K562 (cell line): ENCODE measurements around the gene DNASE2. TPM values are rescaled to one million over a fixed set of nuclear protein-coding genes. Genes with fewer than 3 reads are reported as not detected.

Experiments
- ATAC-seq: fragments of 200-7000 bp; cut with Tn5 transposase; 3 replicates; pipeline ENCODE4 v1.9.1; 2020; ENCODE audit warnings: moderate library complexity
- BruUV-seq: library from RNA; stranded (reverse); fragments of 400-500 nt; replicated peaks from 2 replicates; lab custom pipeline; 2021; lab: Mats Ljungman, UMichigan
- CTCF ChIA-PET: fragments of 300-600 bp; formaldehyde crosslinking; extraction: SDS; loops from one replicate; lab custom pipeline; 2021; ENCODE audit warnings: low intra/inter-chr PET ratio; lab: Yijun Ruan, JAX
- POLR2A ChIA-PET: fragments of 300-600, 350-650 bp; sonication (Branson Sonifier 250); formaldehyde crosslinking; extraction: SDS; loops from one replicate; lab custom pipeline; 2021; ENCODE audit warnings: antibody characterized with exemption, inconsistent platforms; lab: Yijun Ruan, JAX
- DNase-seq, 4 experiments: peaks; one replicate each; pipeline versions ENCODE4 v3.0.0 to v3.0.0-alpha.2; 2011 to 2018; ENCODE audit warnings: low spot score in 3 of 4, mixed read lengths in 3 of 4; ENCODE audit errors: extremely low read depth in 1 of 4
- FAIRE-seq: peaks from 2 replicates; lab custom pipeline; 2011; peaks lifted over from hg19 to GRCh38; lab: Jason Lieb, UNC
- H2AFZ ChIP-seq: 2 replicates; pipeline ENCODE4 v1.6.0; 2011; ENCODE audit warnings: low read depth, low read length, control low read depth, inconsistent platforms
- H3K27ac ChIP-seq: fragments of 200-600 bp; 3 replicates; pipeline ENCODE4 v1.8.0; 2011; ENCODE audit warnings: low read depth, mild to moderate bottlenecking, control low read depth, inconsistent platforms, low read length, moderate library complexity, mixed read lengths; ENCODE audit errors: extremely low read depth
- H3K27me3 ChIP-seq, 2 experiments: fragments of 300-600 bp in 1 of 2; 2 replicates in 1 of 2; 3 replicates in 1 of 2; pipeline versions ENCODE4 v1.6.0 to v1.8.0; 2011; ENCODE audit warnings: inconsistent platforms in 2 of 2, low read length in 2 of 2, mild to moderate bottlenecking in 1 of 2, mixed read lengths in 1 of 2, moderate library complexity in 1 of 2; ENCODE audit not compliant: control insufficient read depth in 2 of 2, insufficient read depth in 2 of 2
- H3K36me3 ChIP-seq: fragments of 300-600 bp; 3 replicates; pipeline ENCODE4 v1.8.0; 2011; ENCODE audit warnings: mild to moderate bottlenecking, low read length, inconsistent platforms; ENCODE audit not compliant: control insufficient read depth, insufficient read depth
- H3K4me1 ChIP-seq, 2 experiments: fragments of 200-600 bp in 1 of 2; replicated peaks in 1 of 2; 2 replicates in 1 of 2; 3 replicates in 1 of 2; pipeline versions ENCODE4 v1.5.1 to v1.8.0; 2011; ENCODE audit warnings: inconsistent platforms in 2 of 2, low read length in 2 of 2, mild to moderate bottlenecking in 1 of 2, mixed read lengths in 1 of 2, moderate library complexity in 1 of 2; ENCODE audit not compliant: control insufficient read depth in 2 of 2, insufficient read depth in 2 of 2
- H3K4me2 ChIP-seq: 2 replicates; pipeline ENCODE4 v1.6.1; 2011; ENCODE audit warnings: low read length, control low read depth, inconsistent platforms, mixed read lengths; ENCODE audit not compliant: insufficient read depth
- H3K4me3 ChIP-seq: fragments of 200-600 bp; sonication (generic), shearing (Covaris generic); 2 replicates; pipeline ENCODE4 v1.5.1; 2016; ENCODE audit warnings: control low read depth, inconsistent platforms
- H3K79me2 ChIP-seq: fragments of 200-600 bp; 3 replicates; pipeline ENCODE4 v1.8.0; 2011; ENCODE audit warnings: low read length, inconsistent platforms; ENCODE audit not compliant: control insufficient read depth, insufficient read depth
- H3K9ac ChIP-seq, 2 experiments: 2 replicates each; pipeline versions ENCODE4 v1.6.0 to v1.6.1; 2011; ENCODE audit warnings: low read depth in 2 of 2, low read length in 2 of 2, control low read depth in 1 of 2, inconsistent platforms in 1 of 2, mild to moderate bottlenecking in 1 of 2, mixed read lengths in 1 of 2; ENCODE audit not compliant: insufficient read depth in 1 of 2
- H3K9me1 ChIP-seq: one replicate; pipeline ENCODE4 v1.6.0; 2011; ENCODE audit warnings: inconsistent platforms, mild to moderate bottlenecking, low read length, moderate library complexity; ENCODE audit not compliant: control insufficient read depth, insufficient read depth
- H3K9me3 ChIP-seq: replicated peaks from 2 replicates; pipeline ENCODE4 v1.5.1; 2011; ENCODE audit warnings: low read depth, low read length, inconsistent platforms; ENCODE audit not compliant: control insufficient read depth, insufficient read depth
- H4K20me1 ChIP-seq: replicated peaks from 2 replicates; pipeline ENCODE4 v1.6.1; 2011; ENCODE audit warnings: low read length, inconsistent platforms, mixed read lengths; ENCODE audit not compliant: control insufficient read depth, insufficient read depth
- EZH2 ChIP-seq: IDR thresholded peaks from 2 replicates; pipeline ENCODE4 v1.6.1; 2012; ENCODE audit warnings: low read depth, mild to moderate bottlenecking, inconsistent platforms, low read length, borderline replicate concordance
- MBD2 ChIP-seq: sonication (generic); IDR thresholded peaks from 2 replicates; pipeline ENCODE4 v1.6.1; 2016; ENCODE audit warnings: low read depth, borderline replicate concordance
- YY1 ChIP-seq, 3 experiments: IDR thresholded peaks; 2 replicates each; pipeline ENCODE4 v1.6.1; 2011; ENCODE audit warnings: low read length in 2 of 3, mild to moderate bottlenecking in 2 of 3, moderate library complexity in 2 of 3, borderline replicate concordance in 1 of 3, control low read depth in 1 of 3, low read depth in 1 of 3; ENCODE audit not compliant: insufficient read depth in 3 of 3, insufficient replicate concordance in 2 of 3, control insufficient read depth in 1 of 3, insufficient read length in 1 of 3; ENCODE audit errors: extremely low read depth in 1 of 3
- ZNF766 ChIP-seq: fragments of 200-800 bp; sonication (Bioruptor generic); conservative IDR thresholded peaks from 2 replicates; pipeline ENCODE4 v1.6.1; 2016; ENCODE audit warnings: missing genetic modification characterization, missing compliant biosample characterization
- WGBS: fragments of 100-300 bp; shearing (Covaris generic); methylation state at CpG from one replicate; pipeline ENCODE4 v1.1.6; 2016; ENCODE audit warnings: low coverage, mixed read lengths; ENCODE audit not compliant: insufficient coverage; ENCODE audit errors: missing lambda C conversion rate; 5-methylcytosine and 5-hydroxymethylcytosine counted together
- in situ Hi-C: fragments of 300-500 bp; cut with MboI; formaldehyde crosslinking; loops from 4 replicates; pipeline ENCODE4 v1.15.0; 2018; ENCODE audit warnings: inconsistent platforms, mixed read lengths
- intact Hi-C: fragments of 100-400 bp; cut with micrococcal nuclease; formaldehyde crosslinking; loops from 2 replicates; pipeline ENCODE4 v1.14.2; 2022
- polyA plus RNA-seq, 8 experiments: library from polyadenylated mRNA; depleted of rRNA in 4 of 8; stranded (reverse) in 5 of 8; unstranded in 3 of 8; fragments of >200 nt; fragmentation: Nextera tagmentation in 2 of 8; fragmentation: Illumina TruSeq in 1 of 8; extraction: Ambion mirVana in 2 of 8; extraction: Trizol in 1 of 8; gene quantifications; 2 replicates each; pipeline versions ENCODE4 v1.2.1 to v1.2.3, GENCODE V29; 2011 to 2014; ENCODE audit warnings: inconsistent platforms in 1 of 8, missing spikeins in 1 of 8
- total RNA-seq, 7 experiments: library from RNA; depleted of rRNA in 6 of 7; stranded (reverse); fragments of >200 nt in 6 of 7; fragmentation: Illumina TruSeq in 2 of 7; extraction: Trizol in 2 of 7; gene quantifications; 2 replicates each; pipeline versions ENCODE4 v1.2.1 to v1.2.3, GENCODE V29; 2011 to 2021; ENCODE audit warnings: low replicate concordance in 1 of 7
- TF ChIP-seq, protein P1 (sequence below), 2 experiments: fragments of 200-800 bp in 1 of 2; sonication (Bioruptor generic) in 1 of 2; sonication (generic) in 1 of 2; formaldehyde crosslinking in 1 of 2; IDR thresholded peaks in 1 of 2; conservative IDR thresholded peaks in 1 of 2; 2 replicates each; pipeline versions ENCODE4 v1.5.0 to v1.6.1; 2016 to 2020; ENCODE audit warnings: missing compliant biosample characterization in 1 of 2, missing genetic modification characterization in 1 of 2, missing genetic modification reagents in 1 of 2

DNASE2 gene
- total and polyA plus RNA-seq, 9 of the 15 experiments (the other 6 are each of a cell fraction or from before 2014, with no cell fraction given) = 4.4 to 27.0 (median 20.2) TPM

DNA sequence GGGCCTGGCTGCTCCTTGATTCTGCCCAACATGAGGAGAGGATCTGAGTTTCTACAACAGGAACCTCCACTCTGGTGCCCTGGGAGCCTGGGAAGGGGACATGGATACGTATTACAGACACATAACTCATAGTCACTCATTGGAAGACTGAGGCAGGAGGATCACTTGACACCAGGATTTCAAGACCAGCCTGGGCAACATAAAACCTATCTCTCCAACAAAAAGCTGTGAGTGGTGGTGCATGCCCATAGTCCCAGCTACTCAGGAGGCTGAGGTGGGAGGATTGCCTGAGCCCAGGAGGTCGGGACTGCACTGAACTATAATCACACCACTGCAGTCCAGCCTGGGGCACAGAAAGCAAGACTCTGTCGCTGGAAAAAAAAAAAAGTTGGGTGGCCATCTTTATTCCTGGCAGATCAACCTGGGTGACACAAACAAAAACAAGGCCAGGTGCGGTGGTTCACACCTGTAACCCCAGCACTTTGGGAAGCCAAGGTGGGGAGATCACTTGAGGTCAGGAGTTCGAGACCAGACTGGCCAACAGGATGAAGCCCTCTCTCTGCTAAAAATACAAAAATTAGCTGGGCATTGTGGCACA is 6.9 kb upstream of the DNASE2 start:
- Histone ChIP-seq H3K9me3 (no peaks in the 10 kb centered on the region), H3K36me3 (peaks cover 25% of the 10 kb centered on the region), H3K27me3 (no peaks in the 10 kb centered on the region), H2AFZ (peak overlapping the region; percentile 53), H3K9ac (peak overlapping the region; percentile 94 to 95), H3K79me2 (peaks cover 66% of the 10 kb centered on the region), H3K27ac (peak overlapping the region; percentile 96), H3K9me1 (no peaks in the 10 kb centered on the region), H4K20me1 (peaks cover 10% of the 10 kb centered on the region; the same call in 1 of the 2 replicates), H3K4me3 (peak overlapping the region; percentile 70; the same call in 1 of the 2 replicates), H3K4me2 (peak overlapping the region; percentile 100), H3K4me1 (peaks cover 29 to 74% of the 10 kb centered on the region in 2 experiments; a peak in 4 of 5 replicates)
- in situ Hi-C loops = no loop called here
- intact Hi-C loops = loop anchor here (5.0 kb wide), 3 partner anchors 49 to 79 kb away; partner anchors contain the start of genes CALR, DAND5 and MAST1
- DNase-seq (no peak), FAIRE-seq (no peak), ATAC-seq (no peak)
- TF ChIP-seq YY1 (IDR thresholded peaks at IDR 0.05; ENCODE audit: borderline replicate concordance in 1 of 3, control insufficient read depth in 1 of 3, extremely low read depth in 1 of 3, insufficient read depth in 3 of 3, insufficient read length in 1 of 3, insufficient replicate concordance in 2 of 3, low read depth in 1 of 3, low read length in 2 of 3) (peak in 2 of 3 experiments; percentile 33 to 87), EZH2 (no peak), ZNF766 (CRISPR knock-in tag) (0 out of 2 replicates have a peak, but pooled peaks have one; percentile 27), MBD2 (0 out of 2 replicates have a peak, but pooled peaks have one; percentile 5)
- TF ChIP-seq, protein P1, sequence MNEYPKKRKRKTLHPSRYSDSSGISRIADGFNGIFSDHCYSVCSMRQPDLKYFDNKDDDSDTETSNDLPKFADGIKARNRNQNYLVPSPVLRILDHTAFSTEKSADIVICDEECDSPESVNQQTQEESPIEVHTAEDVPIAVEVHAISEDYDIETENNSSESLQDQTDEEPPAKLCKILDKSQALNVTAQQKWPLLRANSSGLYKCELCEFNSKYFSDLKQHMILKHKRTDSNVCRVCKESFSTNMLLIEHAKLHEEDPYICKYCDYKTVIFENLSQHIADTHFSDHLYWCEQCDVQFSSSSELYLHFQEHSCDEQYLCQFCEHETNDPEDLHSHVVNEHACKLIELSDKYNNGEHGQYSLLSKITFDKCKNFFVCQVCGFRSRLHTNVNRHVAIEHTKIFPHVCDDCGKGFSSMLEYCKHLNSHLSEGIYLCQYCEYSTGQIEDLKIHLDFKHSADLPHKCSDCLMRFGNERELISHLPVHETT (CRISPR knock-in tag; conservative IDR thresholded peaks at IDR 0.05 in 1 of 2, IDR thresholded peaks at IDR 0.05 in 1 of 2) = 0 out of 4 replicates have a peak, but pooled peaks of 1 of the 2 experiments have one; percentile 10
- BruUV-seq = no TSS peak
- WGBS = 40% methylated on average over 5 of the region's 5 CpGs
- POLR2A ChIA-PET = interaction anchor here (0.6 to 5.9 kb wide), 9 partner anchors 11 to 262 kb away, joined by 3 to 37 read pairs (median 4); partner anchors contain the start of genes CALR, IER2, STX10 and SYCE2
- CTCF ChIA-PET = no interaction called here
